HepG2 (cell line): ENCODE data around the gene DMPK. TPM values are rescaled to one million over a fixed set of nuclear protein-coding genes. Genes with fewer than 3 reads are reported as not detected.

Source experiments
- ARHGAP35 ChIP-seq: sonication (generic); formaldehyde crosslinking; IDR thresholded peaks from 2 replicates; pipeline ENCODE4 v1.9.0; 2022; ENCODE audit warnings: mild to moderate bottlenecking, inconsistent platforms, moderate library complexity, missing genetic modification reagents, borderline replicate concordance
- ATRX ChIP-seq: sonication (generic); formaldehyde crosslinking; IDR thresholded peaks from 2 replicates; pipeline ENCODE4 v1.4.0; 2020; ENCODE audit warnings: missing genetic modification reagents, borderline replicate concordance
- ERF ChIP-seq: IDR thresholded peaks from 2 replicates; pipeline ENCODE4 v1.6.1; 2018; ENCODE audit warnings: missing biosample characterization, missing genetic modification reagents
- ETV6 ChIP-seq: sonication (generic); formaldehyde crosslinking; conservative IDR thresholded peaks from 2 replicates; pipeline ENCODE4 v1.4.0; 2020; ENCODE audit warnings: missing genetic modification reagents
- FLYWCH1 ChIP-seq: sonication (generic); formaldehyde crosslinking; IDR thresholded peaks from 2 replicates; pipeline ENCODE4 v1.8.1; 2023; ENCODE audit warnings: mild to moderate bottlenecking, missing genetic modification reagents
- HMG20A ChIP-seq: IDR thresholded peaks from 2 replicates; pipeline ENCODE4 v1.6.1; 2016; ENCODE audit warnings: borderline replicate concordance
- ISL2 ChIP-seq: sonication (generic); formaldehyde crosslinking; IDR thresholded peaks from 2 replicates; pipeline ENCODE4 v1.5.0; 2020; ENCODE audit warnings: missing genetic modification reagents
- RFX3 ChIP-seq: IDR thresholded peaks from 2 replicates; pipeline ENCODE4 v1.6.1; 2016; ENCODE audit warnings: missing biosample characterization, missing genetic modification reagents
- RFX5 ChIP-seq: IDR thresholded peaks from 2 replicates; pipeline ENCODE4 v1.6.1; 2011; ENCODE audit warnings: low read depth, low read length, improper control_type of control experiment
- SIN3A ChIP-seq: IDR thresholded peaks from 2 replicates; pipeline ENCODE4 v1.6.1; 2011; ENCODE audit warnings: low read depth, mild to moderate bottlenecking, control low read depth, low read length, borderline replicate concordance
- SIX4 ChIP-seq: sonication (generic); formaldehyde crosslinking; IDR thresholded peaks from 2 replicates; pipeline ENCODE4 v1.4.0; 2020; ENCODE audit warnings: missing genetic modification reagents
- SP4 ChIP-seq: sonication (generic); formaldehyde crosslinking; IDR thresholded peaks from 2 replicates; pipeline ENCODE4 v1.8.1; 2023; ENCODE audit warnings: mild to moderate bottlenecking, missing genetic modification reagents
- SSRP1 ChIP-seq: IDR thresholded peaks from 2 replicates; pipeline ENCODE4 v1.6.1; 2016; ENCODE audit warnings: control low read depth
- TBP ChIP-seq: sonication (generic); formaldehyde crosslinking; IDR thresholded peaks from 2 replicates; pipeline ENCODE4 v1.5.0; 2020; ENCODE audit warnings: missing genetic modification reagents
- ZBTB42 ChIP-seq: sonication (generic); formaldehyde crosslinking; IDR thresholded peaks from 2 replicates; pipeline ENCODE4 v1.5.0; 2020; ENCODE audit warnings: mild to moderate bottlenecking, missing genetic modification reagents
- ZNF101 ChIP-seq: sonication (generic); formaldehyde crosslinking; IDR thresholded peaks from 2 replicates; pipeline ENCODE4 v1.4.0; 2020; ENCODE audit warnings: mild to moderate bottlenecking, low read depth, missing genetic modification reagents, borderline replicate concordance
- ZNF160 ChIP-seq: sonication (generic); formaldehyde crosslinking; IDR thresholded peaks from 2 replicates; pipeline ENCODE4 v1.8.0; 2022; ENCODE audit warnings: mild to moderate bottlenecking, inconsistent platforms, missing genetic modification reagents
- ZNF367 ChIP-seq: sonication (generic); formaldehyde crosslinking; IDR thresholded peaks from 2 replicates; pipeline ENCODE4 v1.4.0; 2020; ENCODE audit warnings: missing genetic modification reagents, borderline replicate concordance
- ZNF546 ChIP-seq: sonication (generic); formaldehyde crosslinking; conservative IDR thresholded peaks from 2 replicates; pipeline ENCODE4 v1.8.1; 2023; ENCODE audit warnings: mild to moderate bottlenecking, missing genetic modification reagents
- ZSCAN20 ChIP-seq: sonication (generic); formaldehyde crosslinking; IDR thresholded peaks from 2 replicates; pipeline ENCODE4 v1.4.0; 2020; ENCODE audit warnings: missing genetic modification reagents, mild to moderate bottlenecking, borderline replicate concordance
- polyA plus RNA-seq, 8 experiments: library from polyadenylated mRNA; depleted of rRNA in 3 of 8; stranded (reverse) in 7 of 8; unstranded in 1 of 8; fragments of >200 nt; fragmentation: Illumina TruSeq in 4 of 8; extraction: Trizol in 4 of 8; gene quantifications; 2 replicates each; pipeline versions ENCODE4 v1.2.1 to v1.2.3, GENCODE V29; 2011 to 2016; ENCODE audit warnings: low read depth in 4 of 8, missing spikeins in 1 of 8, mixed read lengths in 1 of 8; ENCODE audit not compliant: insufficient read depth in 1 of 8
- total RNA-seq, 5 experiments: library from RNA; depleted of rRNA; stranded (reverse); fragments of >200 nt; fragmentation: Illumina TruSeq; extraction: Trizol; gene quantifications; 2 replicates each; pipeline ENCODE4 v1.2.3, GENCODE V29; 2016; ENCODE audit warnings: low read depth in 1 of 5
- TF ChIP-seq, protein P1 (sequence below): sonication (generic); formaldehyde crosslinking; IDR thresholded peaks from 2 replicates; pipeline ENCODE4 v1.5.1; 2020; ENCODE audit warnings: missing genetic modification reagents, mild to moderate bottlenecking, borderline replicate concordance
- TF ChIP-seq, protein P2 (sequence below): sonication (generic); formaldehyde crosslinking; IDR thresholded peaks from 2 replicates; pipeline ENCODE4 v1.8.1; 2023; ENCODE audit warnings: mild to moderate bottlenecking, inconsistent platforms, moderate library complexity, missing genetic modification reagents, borderline replicate concordance
- TF ChIP-seq, protein P3 (sequence below): sonication (generic); formaldehyde crosslinking; IDR thresholded peaks from 2 replicates; pipeline ENCODE4 v1.8.1; 2022; ENCODE audit warnings: low read depth, mild to moderate bottlenecking, missing genetic modification reagents
- TF ChIP-seq, protein P4 (sequence below): sonication (generic); formaldehyde crosslinking; IDR thresholded peaks from 2 replicates; pipeline ENCODE4 v1.4.0; 2020; ENCODE audit warnings: missing genetic modification reagents

DMPK gene
- total and polyA plus RNA-seq, 2 of the 13 experiments (the other 11 are each of a cell fraction or from before 2014, with no cell fraction given): 5.3 to 8.8 TPM

DNA sequence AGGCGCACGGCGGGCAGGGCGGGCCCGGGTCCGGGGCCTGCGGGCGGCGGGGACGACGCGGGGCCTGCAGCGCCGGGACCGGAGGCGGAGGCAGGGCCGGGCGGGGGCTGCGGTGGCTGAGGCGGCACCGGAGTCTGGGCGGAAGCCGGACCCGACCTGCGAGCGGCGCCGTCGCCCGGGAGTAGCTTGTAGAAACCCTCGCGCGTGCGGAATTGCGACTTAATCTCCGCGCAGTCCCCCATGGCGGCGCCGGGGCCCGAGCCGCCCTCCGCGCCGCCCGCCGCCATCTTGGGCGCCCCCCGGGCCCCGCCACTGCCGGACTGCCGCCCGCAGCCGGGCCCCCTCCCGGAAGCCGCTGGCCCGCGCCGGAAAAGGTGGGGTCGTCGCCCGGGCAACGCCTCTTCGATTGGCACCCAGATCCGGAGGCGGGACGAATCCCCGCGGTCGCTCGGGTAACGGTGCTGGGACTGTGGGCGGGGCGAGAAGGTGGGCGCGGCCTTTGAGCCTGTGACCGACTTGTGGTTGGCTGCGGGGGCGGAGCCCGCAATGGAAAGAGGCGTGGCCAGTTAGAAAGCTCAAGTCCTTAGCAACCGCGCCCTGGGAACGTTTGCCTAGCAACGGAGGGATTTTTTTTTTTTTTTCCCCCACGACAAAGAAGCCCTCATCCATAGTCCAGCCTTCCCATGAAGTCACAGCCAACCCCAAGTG, 10.3 kb upstream of the DMPK start, which contains the start of gene DMWD (continued):
- TF ChIP-seq, protein P1, sequence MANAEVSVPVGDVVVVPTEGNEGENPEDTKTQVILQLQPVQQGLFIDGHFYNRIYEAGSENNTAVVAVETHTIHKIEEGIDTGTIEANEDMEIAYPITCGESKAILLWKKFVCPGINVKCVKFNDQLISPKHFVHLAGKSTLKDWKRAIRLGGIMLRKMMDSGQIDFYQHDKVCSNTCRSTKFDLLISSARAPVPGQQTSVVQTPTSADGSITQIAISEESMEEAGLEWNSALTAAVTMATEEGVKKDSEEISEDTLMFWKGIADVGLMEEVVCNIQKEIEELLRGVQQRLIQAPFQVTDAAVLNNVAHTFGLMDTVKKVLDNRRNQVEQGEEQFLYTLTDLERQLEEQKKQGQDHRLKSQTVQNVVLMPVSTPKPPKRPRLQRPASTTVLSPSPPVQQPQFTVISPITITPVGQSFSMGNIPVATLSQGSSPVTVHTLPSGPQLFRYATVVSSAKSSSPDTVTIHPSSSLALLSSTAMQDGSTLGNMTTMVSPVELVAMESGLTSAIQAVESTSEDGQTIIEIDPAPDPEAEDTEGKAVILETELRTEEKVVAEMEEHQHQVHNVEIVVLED: 0 out of 2 replicates have a peak, but pooled peaks have one; percentile 37
- TF ChIP-seq SIX4 (CRISPR knock-in tag): no peak
- no peak for TF ChIP-seq ZNF101 (CRISPR knock-in tag)
- TF ChIP-seq ERF (CRISPR knock-in tag): no peak; the same call in 1 of the 2 replicates
- TF ChIP-seq ATRX (CRISPR knock-in tag): no peak
- TF ChIP-seq ETV6 (CRISPR knock-in tag): no peak
- TF ChIP-seq SP4 (CRISPR knock-in tag): peak; percentile 93
- TF ChIP-seq ARHGAP35: no peak
- peak; percentile 90 for TF ChIP-seq RFX3 (CRISPR knock-in tag)
- TF ChIP-seq ZNF546 (CRISPR knock-in tag): no peak
- TF ChIP-seq, protein P2, sequence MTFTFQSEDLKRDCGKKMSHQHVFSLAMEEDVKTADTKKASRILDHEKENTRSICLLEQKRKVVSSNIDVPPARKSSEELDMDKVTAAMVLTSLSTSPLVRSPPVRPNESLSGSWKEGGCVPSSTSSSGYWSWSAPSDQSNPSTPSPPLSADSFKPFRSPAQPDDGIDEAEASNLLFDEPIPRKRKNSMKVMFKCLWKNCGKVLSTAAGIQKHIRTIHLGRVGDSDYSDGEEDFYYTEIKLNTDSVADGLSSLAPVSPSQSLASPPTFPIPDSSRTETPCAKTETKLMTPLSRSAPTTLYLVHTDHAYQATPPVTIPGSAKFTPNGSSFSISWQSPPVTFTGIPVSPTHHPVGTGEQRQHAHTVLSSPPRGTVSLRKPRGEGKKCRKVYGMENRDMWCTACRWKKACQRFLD (CRISPR knock-in tag): no peak
- no peak; the same call in 1 of the 2 replicates for TF ChIP-seq RFX5
- TF ChIP-seq TBP (CRISPR knock-in tag): no peak
- no peak for TF ChIP-seq FLYWCH1 (CRISPR knock-in tag)
- TF ChIP-seq, protein P3, sequence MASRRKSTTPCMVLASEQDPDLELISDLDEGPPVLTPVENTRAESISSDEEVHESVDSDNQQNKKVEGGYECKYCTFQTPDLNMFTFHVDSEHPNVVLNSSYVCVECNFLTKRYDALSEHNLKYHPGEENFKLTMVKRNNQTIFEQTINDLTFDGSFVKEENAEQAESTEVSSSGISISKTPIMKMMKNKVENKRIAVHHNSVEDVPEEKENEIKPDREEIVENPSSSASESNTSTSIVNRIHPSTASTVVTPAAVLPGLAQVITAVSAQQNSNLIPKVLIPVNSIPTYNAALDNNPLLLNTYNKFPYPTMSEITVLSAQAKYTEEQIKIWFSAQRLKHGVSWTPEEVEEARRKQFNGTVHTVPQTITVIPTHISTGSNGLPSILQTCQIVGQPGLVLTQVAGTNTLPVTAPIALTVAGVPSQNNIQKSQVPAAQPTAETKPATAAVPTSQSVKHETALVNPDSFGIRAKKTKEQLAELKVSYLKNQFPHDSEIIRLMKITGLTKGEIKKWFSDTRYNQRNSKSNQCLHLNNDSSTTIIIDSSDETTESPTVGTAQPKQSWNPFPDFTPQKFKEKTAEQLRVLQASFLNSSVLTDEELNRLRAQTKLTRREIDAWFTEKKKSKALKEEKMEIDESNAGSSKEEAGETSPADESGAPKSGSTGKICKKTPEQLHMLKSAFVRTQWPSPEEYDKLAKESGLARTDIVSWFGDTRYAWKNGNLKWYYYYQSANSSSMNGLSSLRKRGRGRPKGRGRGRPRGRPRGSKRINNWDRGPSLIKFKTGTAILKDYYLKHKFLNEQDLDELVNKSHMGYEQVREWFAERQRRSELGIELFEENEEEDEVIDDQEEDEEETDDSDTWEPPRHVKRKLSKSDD: no peak
- TF ChIP-seq, protein P4, sequence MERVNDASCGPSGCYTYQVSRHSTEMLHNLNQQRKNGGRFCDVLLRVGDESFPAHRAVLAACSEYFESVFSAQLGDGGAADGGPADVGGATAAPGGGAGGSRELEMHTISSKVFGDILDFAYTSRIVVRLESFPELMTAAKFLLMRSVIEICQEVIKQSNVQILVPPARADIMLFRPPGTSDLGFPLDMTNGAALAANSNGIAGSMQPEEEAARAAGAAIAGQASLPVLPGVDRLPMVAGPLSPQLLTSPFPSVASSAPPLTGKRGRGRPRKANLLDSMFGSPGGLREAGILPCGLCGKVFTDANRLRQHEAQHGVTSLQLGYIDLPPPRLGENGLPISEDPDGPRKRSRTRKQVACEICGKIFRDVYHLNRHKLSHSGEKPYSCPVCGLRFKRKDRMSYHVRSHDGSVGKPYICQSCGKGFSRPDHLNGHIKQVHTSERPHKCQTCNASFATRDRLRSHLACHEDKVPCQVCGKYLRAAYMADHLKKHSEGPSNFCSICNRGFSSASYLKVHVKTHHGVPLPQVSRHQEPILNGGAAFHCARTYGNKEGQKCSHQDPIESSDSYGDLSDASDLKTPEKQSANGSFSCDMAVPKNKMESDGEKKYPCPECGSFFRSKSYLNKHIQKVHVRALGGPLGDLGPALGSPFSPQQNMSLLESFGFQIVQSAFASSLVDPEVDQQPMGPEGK (CRISPR knock-in tag): peak; percentile 78
- no peak for TF ChIP-seq ZNF160 (CRISPR knock-in tag)
- 0 out of 2 replicates have a peak, but pooled peaks have one; percentile 17 for TF ChIP-seq SIN3A
- no peak for TF ChIP-seq HMG20A (CRISPR knock-in tag)
- no peak for TF ChIP-seq ZBTB42 (CRISPR knock-in tag)
- no peak for TF ChIP-seq ZNF367 (CRISPR knock-in tag)
- TF ChIP-seq ZSCAN20 (CRISPR knock-in tag): no peak
- TF ChIP-seq ISL2 (CRISPR knock-in tag): no peak
- TF ChIP-seq SSRP1: no peak
